ENCODE measurements around the gene PWWP2A. TPM values are rescaled to one million over a fixed set of nuclear protein-coding genes. Genes with fewer than 3 reads are reported as not detected.

Gene PWWP2A
- total RNA-seq, 4 donors from 2014 or later, result 19.4 to 27.5 (median 21.0) TPM

DNA sequence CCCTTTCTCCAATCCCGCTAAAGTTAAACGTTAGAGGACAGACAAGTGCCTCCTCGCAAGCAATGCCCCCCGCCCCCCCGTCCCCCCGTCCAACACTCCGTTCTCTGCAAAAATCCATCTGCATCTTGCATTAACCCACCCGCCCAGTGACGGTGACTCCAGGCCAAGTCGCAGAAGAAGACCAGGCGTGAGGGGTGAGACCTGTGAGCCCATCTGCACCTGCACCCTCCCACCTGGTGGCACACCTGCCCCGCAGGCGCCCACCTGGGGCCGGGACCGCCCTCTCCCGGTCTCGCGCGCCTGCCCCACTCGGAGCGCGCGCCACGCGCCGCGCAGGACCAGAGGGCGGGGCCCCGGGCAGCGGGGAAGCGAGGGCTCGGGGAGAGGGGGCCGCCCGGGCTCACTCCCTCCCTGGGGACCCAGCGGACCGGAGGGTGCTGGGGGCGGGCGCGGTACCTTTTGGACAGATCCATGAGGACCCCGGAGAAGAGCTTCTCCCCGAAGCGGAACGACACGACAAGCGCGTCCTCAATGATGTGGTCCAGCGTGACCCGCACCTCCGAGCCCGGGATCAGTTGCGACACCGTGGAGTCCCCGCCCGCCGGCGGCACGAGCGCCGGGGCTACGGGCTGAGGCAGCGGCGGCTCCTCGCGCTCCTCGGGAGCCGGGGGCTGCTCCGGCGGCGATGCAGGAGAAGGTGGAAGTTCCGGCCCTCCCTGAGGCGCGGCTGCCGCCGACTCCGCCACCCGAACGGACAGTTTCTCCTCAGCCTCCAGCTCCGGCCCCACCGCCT is 705 bp downstream of the PWWP2A start:
- no peak for TF ChIP-seq CTCF (IDR thresholded peaks at IDR 0.05; ENCODE audit: low read depth)

GRCh38 chr5:160116991-160117390 is 2.3 kb downstream of the PWWP2A start:
- no peak for TF ChIP-seq CTCF (IDR thresholded peaks at IDR 0.05; ENCODE audit: low read depth)

GRCh38 chr5:160108124-160108523 is 11.1 kb downstream of the PWWP2A start:
- TF ChIP-seq CTCF (IDR thresholded peaks at IDR 0.05; ENCODE audit: low read depth), result no peak

DNA sequence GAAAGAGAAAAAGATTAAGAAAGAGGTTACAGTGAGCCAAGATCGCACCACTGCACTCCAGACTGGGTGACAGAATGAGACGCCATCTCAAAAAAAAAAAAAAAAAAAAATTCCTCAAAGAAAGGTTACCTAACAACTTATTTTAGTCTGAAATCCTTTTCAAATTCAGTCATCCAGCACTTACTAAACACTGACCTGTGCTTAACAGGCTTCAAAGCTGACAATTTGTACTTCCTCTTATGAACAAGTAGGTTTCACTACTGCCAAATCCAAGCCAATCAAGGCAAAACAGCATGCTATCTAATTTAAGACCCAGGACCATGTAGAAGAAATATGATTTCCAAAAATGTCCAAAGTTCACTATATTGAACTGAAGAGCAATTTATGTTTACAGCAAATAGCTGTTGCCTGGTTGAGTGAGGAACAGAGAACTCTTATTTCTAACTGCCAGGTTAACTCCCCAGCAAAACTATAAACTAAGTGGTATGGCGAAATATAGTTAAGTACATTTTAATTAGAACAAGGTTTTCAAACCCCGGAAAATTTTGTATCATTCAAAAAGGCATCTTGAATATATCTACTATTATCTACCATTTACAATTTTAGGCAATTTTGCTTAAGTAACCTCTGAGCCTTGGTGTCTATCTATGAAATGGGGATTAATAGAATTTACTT is 13.4 kb downstream of the PWWP2A start:
- no peak for TF ChIP-seq CTCF (IDR thresholded peaks at IDR 0.05; ENCODE audit: low read depth)

- no peak for TF ChIP-seq CTCF (IDR thresholded peaks at IDR 0.05; ENCODE audit: low read depth)
Measured at GRCh38 chr5:160097991-160098390, 21.3 kb downstream of the PWWP2A start.

DNA sequence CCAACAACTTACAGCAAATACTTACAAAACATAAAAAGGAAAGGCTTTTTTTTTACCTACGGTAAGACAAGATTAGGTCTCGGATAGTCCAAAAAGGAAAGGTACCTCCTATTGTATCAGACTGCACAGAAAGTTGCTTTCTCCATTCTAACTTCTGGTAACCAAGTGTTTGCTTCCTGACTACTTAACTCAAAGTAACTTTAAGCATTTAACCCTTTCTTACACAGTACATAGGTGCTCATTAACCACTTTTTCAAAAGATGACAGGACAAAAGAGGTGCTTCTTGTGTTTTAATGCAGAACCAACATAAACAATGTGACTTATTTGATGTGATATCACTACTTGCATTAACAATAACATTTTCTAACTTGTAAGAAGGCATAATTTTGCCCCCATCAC is 23.1 kb downstream of the PWWP2A start:
- no peak for TF ChIP-seq CTCF (IDR thresholded peaks at IDR 0.05; ENCODE audit: low read depth)

- no peak for TF ChIP-seq CTCF (IDR thresholded peaks at IDR 0.05; ENCODE audit: low read depth)
Measured at GRCh38 chr5:160092960-160093707, 26.1 kb downstream of the PWWP2A start.

All from subcutaneous adipose tissue (tissue), 4 donors.